NCI-H510A (cell line): ENCODE results near the gene RXRB.
A peak's percentile ranks its signal among the peaks of the same experiment; 100 is the strongest.
"Not testable (repeated sequence)": the region's sequence is repeated elsewhere in the genome, so short reads cannot be mapped to it uniquely, and the experiment has no call there.

Experiments
- DNase-seq: peaks from one replicate; lab custom pipeline; 2025; lab: John Stamatoyannopoulos, UW

RXRB gene

DNA sequence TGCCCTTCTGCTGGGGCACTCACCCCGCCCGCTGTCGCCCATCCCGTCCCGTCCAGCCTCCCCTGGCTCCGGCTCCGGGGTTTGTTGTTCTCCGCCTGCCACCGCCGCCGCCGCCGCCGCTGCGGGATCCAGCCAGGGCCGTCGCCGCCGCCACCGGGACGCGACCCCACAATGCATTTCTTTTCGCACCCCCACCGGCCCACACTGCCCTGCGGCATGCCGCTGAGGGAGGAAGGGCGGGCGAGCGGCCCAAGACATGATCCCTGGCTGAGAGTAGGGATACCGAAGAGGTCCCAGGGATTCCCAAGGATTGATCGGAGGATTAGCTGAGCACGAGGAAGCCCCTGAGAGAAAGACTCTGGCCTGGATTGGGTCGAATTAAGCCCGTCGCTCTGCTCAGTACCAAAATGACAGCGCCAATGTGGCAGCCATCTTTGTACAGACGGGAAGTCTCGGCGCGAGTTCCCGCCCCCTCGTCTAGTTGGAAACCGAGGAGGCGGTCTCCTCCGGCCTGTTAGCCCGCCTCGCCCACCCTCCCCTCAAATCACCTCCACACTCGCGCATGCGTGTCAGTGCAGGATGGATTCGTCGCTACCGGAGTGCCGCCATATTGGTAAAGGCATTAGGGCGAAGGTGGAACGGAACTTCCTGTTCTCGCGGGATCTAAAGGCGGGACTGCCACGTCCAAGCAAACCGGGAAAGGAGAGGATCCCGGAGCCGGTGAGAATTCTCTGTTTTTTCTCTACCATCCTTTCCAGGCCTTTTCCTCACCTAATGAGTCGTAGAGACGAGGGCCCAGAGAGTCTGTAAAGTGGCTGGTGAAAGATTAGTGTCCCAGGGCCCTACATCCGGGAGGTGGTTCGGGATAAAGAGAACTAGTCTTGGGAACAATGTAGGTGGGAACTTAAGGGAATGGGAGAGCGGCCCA is at the start of gene RXRB, which contains the start of gene SLC39A7:
RXRB (minus strand) TSS at position 447 of the 928 bp plus-strand sequence; CDS start at position 258, 189 bp downstream.
SLC39A7 (plus strand) TSS at position 649 of the 928 bp plus-strand sequence. CDS start 379 bp downstream, outside the sequence.
- peak; percentile 99 for DNase-seq

DNA sequence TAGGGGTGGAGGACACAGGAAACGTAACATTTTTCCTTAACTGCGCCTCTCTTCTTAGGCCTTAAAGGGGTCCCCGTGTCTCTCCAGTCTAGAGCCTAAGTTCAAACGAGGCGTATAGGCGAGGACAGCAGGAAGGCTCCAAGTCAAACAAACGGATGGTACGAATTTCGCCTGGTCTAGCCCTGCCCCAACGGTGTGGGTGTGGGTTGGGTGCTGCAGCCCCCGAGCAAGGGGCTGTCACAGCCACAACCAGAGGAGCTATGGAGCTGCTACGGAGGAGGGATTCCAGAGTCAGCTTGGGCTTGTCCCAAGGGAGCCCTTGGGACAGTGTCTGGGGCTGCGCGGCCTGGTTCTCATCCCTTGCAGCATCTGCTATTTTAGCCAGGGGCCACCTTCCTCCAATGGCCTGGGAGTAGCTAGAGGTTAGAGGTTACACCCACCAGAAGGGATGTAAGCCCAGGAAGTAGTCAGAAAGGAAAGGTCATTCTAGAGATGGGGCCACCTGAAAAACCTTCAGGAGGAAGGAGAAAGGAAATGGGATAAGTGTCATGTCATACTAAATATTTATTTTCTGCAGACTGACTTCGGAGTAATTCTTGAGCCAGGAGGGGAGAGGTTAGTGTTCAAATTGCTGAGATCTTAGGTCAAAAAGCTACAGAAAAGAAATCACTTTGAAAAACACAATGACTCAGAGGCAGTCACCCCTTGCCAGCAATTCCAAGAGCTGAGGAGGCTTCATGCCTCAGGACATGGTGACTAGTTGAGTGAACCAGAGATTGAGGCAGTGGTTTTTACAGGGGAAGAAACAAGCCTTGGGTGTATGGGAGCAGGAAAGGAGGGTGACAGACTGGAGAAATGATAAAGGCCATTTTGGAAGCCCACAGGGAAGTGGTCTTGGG is 49.5 kb upstream of the RXRB start:
- DNase-seq: no peak

DNA sequence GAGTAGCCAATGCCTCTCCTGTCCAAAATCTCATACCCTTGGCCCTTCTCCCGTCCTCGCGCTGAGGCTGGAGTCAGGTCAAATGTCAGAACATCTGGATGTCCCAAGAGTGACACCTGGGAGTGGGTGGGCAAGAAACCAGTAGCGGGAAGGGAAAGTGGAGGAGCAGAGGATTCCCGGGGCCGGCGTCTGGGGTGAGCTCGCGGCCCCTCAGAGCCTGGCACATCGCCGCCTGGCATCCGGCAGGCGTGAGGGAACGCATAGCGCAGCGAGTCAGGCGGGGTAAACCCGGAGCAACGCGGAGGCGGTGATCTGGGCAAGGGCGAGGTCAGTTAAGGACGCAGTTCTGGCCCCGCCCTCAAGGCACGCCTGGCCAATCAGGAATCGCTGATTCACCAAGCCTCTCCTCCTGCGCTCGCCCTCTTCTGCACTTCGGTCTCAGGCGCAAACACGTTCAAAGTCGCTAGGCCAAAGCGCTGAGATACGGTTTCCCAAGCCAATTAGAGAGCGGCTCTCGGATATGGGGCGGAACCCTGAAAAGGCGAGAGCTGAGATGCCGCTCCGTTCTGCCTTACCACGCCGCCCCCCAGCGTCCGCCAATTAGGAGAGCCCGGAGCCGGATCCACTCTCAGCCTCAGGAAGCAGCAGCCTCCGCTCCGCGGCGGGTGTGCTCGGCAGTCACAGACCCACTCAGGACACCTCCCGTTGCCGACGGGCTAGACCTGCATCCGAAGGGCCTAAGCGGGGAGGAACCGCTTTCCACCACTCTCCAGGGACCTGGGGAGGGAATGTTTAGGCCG is 48.7 kb upstream of the RXRB start:
- peak; percentile 99 for DNase-seq

DNA sequence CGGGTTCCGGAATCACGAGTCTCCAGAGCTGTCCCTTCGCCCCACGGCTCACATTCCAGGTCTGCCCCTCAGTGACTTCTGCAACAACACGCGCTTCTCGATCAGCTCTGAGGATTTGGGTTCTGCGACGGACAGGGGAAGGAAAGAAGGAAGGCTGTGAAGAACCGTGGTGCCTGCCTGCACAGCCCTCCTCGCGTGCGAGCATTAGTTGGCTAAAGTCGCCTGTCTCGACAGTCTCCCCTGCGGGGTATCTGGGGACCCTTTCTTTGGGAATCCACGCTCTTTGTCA is 48.1 kb upstream of the RXRB start:
- DNase-seq: peak; percentile 32

DNA sequence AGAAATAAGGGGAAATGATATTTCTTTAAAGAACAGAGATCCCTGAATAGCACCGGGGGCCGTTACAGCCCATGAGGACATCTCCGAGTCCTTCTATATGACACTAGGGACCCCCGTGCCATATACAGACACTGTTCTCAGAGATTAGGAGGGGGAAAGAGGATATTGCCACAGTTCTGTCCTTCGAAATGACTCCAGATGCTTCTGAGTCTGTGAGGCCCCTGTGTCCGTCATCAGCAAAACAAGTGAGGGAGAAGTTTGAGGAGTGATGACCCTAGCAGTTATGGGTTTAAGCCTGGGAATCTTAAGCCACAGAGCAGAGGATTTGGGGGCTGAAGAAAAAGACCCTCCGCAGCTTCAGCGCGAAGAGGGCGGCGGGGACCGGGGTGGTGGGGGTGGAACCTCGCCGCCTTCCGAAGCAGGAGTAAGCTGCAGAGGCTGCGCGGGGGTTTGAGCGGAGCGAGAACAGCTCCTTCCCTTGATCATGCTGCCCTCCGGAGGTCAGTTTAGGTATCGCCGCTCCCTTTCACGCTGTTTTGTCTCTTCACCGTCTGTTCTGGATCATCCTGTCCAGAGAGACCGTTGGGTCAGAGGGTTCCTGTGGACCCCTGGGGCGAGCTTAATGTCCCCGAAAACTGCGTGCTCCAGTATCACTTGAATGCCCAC is 47.6 kb upstream of the RXRB start:
- peak; percentile 77 for DNase-seq

DNA sequence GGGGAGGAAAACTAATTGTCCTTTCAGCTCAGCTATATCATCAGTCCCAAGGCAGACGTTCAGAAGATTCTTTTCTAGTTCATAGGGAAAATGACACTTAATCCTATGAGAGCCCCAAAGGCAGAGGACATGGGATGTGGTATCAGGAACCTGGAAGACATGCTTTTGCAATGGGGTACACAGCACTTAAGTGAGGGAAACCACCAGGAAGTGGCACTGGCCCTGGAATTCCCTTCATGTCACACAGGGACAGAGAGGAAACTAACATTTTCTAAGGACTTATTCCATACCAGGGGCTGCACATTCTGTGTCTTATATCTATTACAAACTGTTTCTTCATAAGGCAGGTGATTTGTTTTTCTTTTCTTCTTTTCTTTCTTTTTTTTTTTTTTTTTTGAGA is 43.0 kb upstream of the RXRB start:
- no peak for DNase-seq

DNA sequence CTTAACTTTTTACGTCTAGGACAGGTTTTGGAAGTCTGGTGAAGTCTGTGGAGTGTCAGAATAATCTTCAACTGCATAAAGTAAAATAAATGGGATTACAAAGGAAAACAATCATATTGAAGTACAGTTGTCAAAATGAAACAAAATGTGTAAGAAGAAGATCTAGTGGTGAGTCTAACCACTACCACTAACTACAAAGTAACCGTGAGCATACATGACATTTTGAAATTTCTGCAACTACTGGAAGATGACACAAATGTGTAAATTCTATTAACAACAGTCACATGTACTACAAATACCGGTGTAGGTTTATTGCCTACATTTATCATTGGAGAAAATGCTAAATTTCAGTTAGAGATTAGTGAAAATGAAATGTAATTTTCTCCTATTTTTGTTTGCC is 41.5 kb upstream of the RXRB start:
- DNase-seq: no peak

DNA sequence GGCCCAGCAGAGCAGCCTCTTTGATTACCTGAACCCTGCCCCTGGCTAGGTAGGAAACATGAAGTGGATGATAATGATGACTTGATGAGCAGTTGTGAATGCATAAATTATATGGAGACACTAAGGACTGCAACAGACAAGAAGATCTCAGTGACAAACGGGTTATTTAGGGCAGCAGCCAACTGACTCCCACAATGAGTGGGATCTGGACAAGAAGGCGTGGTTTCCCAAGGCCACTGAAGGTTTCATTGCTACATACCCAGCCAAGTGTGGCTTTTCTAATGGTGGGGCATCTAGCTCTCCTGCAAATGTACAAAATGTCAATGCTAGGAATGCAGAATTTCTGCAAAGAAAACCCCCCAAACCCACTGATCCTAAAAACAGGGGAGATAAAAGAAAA is 37.3 kb upstream of the RXRB start:
- no peak for DNase-seq

DNA sequence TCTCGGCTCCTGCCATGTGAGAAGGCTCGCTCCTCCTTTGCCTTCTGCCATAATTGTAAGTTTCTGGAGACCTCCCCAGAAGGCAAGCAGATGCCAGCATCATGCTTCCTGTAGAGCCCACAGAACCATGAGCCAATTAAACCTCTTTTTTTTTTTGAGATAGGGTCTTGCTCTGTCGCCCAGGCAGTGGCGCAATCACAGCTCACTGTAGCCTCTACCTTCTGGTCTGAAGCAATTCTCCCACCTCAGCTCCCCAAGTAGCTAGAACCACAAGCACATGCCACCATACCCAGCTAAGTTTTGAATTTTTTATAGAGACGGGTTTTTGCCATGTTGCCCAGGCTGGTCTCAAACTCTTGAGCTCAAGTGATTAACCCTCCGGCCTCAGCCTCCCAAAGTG is 36.4 kb upstream of the RXRB start:
- no peak for DNase-seq

DNA sequence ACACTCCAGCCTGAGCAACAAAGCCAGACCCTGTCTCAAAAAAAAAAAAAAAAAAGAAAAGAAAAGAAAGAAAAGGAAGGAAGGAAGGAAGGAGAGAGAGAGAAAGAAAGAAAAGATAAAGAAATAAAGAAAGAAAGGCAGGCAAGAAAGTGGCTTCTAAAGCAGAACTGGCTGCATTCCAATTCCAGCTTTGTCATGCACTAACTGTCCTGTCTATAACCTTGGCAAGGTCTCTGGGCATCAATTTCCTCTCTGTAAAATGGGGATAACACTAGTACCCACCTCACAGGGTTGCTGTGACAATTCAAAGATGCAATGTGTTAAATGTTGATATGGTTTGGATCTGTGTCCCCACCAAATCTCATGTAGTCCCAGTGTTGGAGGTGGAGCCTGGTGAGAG is 35.9 kb upstream of the RXRB start:
- no peak for DNase-seq

DNA sequence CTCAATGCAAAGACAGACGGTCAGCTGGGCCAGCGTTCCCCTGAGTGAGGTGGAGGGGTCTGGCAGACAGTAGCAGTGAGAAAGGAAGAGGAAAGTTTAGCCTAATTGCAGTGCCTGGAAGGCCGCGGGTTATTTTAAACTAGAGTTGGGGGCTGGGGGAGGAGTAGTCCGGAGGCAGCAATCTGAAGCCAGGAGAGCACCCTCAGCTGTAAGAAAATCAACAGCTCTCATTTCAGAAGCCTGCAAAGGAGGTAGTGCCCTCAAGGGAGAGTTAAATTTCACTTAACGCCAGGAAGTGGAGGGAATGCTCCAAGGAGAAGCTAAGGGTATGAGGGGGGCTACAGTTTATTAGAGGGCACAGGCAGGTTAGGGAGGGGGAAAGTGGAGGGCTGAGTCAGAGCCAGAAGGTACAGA is 34.8 kb upstream of the RXRB start:
- DNase-seq: no peak

DNA sequence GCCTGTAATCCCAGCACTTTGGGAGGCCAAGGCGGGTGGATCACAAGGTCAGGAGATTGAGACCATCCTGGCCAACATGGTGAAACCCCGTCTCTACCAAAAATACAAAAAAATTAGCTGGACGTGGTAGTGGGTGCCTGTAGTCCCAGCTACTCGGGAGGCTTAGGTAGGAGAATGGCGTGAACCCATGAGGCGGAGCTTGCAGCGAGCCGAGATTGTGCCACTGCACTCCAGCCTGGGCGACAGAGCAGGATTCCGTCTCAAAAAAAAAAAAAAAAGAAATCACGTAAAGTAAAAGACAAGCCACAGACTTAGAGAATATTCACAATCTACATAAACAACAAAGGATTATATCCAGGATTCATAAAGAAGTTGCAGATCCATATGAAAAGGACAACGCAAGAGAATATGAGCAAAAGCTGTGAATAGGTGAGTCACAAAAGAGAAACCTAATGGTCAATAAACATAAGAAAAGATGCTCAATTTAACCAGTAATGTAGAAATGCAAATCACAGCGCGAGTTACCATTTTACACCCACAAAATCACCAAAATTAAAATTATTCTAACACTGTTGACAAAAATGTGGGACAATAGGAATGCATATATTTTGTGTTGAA is 26.1 kb upstream of the RXRB start:
- DNase-seq: not testable (repeated sequence)

DNA sequence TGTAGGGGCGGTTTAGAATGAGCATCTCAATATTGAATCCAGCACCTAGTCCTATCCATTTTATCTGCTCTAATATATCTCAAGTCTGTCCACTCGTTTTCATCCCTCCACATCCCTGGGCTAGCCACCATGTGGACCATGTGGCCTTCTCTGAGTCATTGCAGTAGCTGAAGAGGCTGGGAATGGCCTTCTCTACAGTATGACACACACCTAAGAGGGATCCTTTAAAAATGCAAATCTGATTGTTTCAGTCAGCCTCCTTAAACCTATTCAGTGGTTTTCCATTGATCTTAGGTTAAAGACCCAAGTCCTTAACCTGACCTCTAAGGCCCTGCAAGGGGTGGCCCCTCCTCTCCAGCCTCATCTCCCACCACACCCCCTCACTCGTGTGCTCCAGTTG is 17.2 kb upstream of the RXRB start:
- DNase-seq: no peak

DNA sequence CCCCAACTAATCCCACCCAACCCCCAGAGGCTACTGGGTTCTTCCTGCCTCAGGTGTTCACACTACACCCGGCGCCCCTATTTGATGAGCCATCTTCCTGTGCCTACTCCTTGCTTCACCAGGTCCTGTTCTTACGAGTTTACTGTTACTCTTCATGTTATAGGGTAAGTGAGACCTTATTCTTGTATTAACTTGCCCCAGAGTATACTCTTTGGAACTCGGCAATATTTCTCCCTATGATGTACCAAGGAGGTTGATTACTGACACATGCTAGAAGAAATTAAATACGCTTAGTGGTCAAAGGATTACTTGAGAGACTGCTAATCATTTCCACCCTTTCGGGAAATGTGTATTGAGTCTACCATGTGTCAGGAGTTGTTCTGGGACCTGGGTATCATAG is 16.8 kb upstream of the RXRB start:
- no peak for DNase-seq

DNA sequence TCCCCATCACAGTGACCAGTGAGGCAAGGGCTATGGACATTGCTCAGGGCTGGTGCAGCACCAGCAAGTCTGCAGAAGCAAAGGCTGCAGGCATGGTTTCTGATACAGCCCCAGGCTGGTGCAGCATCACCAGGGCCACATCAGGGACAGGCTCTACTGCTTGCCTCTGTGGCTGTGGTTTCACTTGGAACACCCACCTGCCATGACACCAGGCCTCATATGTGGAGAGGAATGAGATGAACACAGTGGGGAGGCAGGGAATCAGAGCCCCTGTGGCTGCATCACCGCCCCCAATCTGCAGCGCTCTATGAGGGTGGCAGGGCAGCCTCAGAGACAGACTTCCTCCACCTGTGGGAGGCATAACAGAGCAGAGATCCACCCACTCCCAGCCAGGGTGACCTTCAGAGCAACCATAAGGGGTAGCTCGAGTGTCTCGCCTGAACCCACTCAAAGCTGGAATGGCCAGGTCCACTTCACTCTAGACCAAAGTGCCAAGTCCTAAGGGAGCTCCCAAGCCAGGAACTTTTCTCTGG is 15.7 kb upstream of the RXRB start:
- DNase-seq: no peak

DNA sequence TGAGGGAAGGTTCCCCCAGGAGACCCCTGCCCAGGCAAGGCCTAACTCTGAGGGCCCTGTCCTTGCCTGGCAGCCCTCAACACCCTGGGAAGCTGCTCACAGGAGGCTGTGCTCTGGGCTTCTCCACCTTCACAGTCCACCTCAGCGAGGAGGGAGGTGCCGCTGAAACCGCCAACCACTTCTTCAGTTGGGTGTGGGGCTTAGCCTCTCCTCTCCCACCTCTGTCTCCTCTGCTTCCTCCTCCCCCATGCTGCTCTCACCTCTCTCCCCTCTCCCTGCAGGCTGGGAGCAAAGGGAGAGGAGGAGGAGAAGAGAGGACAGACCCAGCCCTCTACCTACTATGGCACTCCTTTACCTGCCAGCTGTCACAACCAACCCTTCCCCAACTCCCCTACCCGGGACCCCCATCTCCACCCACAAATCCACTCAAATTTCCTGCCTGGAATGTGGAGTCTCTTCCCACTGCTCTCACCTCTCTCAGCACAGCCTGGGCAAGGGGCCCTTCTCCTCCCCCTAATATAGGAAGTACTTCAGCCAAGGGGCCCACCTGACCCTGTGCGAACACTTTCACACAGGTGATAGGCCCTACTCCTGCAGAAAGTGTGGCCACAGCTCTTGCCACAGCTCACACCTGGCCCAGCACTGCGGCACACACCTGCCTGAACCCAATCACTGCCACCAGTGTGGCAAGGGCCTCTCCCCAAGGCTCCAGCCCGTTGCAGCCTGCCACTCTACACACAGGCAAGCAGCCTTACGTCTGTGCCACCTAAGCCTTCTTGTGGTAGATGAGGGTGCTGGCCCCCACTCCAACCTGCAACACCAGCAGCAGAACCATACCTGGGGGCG is 15.0 kb upstream of the RXRB start:
- DNase-seq: no peak

DNA sequence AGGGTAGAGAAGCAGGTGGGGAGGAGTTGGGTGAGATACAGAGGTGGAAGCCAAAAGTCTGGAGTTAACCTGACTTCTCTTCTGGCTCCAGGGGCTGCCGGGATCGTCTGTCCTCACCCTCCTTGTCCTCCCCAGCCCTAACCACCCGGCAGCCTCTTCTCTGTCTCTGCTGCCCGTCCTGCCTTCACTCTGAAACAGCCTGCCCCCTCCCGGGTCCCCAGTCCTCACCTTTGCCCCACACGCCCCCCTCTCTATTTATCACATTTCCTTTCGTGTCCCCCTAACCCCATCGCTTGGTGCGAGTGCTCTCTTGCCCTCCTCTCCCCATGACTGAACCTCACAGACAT is 13.5 kb upstream of the RXRB start:
- no peak for DNase-seq

DNA sequence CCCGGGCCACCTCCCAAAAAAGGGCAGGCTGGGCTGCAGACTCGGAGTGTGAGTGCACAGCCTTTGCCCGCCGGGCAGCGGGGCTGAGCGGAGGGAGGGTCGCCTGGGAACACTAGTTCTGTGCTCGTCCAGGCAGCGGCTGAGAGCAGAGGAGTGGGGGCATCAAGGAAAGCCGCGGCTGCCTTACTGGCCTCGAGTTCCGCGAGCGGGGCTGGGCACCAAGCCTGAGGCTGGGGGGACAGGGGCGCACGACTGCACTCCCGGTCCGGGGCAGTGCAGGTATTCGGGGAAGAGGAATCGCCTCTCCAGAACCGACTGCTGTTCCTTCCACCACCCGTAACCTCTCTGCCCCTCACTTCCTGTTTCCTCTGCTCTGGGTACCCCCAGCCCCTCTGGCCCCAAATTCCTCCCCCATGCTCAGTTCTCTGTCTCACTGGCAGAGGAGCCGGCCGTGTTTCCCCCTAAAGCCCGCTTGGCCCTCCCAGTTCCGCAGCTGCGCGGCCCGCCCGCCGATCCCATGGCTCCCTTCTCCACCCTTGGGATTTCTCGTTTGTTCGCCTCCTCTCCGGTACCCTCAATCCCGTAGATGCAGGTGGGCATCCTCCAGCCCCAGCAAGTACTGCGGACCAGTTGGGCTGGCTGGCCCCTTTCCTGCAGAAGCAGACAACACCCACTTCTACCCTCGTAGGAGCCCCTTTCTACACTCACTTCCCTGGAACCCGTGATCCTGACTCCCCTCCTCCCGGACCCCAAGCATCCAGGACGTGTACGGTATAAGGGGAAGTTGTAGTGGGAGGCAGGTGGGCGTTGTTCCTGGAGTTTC is 12.9 kb upstream of the RXRB start:
- DNase-seq: no peak

DNA sequence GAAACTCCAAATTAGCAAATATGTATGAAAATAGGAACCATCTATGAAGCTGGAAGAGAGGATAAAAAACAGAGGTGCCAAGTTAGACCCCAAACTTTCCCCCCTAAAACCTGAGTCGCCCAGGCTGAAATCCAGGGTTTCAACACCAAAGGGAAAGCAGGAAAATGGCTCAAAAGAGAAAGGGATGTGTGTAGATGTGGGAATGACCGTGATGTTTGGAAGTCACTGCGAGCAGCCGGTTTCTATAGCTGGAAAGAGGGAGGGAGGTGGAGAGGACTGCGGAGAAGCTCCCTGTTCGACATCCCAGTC is 12.3 kb upstream of the RXRB start:
- DNase-seq: no peak
